ENCODE results near the gene CHTOP. TPM values are rescaled to one million over a fixed set of nuclear protein-coding genes. Genes with fewer than 3 reads are reported as not detected.

Gene CHTOP
- total and polyA plus RNA-seq, 2 experiments from 2014 or later, result 73.4 to 97.8 TPM

DNA sequence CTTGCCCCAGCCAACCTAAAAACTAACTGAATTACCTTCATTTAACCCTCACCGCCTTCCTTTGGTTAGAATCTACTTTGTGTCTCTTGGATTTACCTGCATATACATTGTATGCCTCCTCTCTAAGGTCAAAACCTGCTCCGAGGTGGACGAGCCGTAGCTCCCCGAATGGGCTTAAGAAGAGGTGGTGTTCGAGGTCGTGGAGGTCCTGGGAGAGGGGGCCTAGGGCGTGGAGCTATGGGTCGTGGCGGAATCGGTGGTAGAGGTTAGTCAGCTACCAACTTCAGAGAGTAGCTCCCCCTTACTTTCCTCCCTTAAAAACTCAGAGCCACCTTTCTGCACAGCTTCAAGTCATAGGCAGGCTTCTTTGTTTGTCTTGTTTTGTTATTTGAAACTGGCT lies 9.2 kb downstream of the CHTOP start:
- peaks cover 75% of the 10 kb centered on the region for H3K36me3 ChIP-seq (ENCODE audit: insufficient read depth)
- Mint-ChIP-seq H3K27ac (no peak overlapping the region), H3K27me3 (ENCODE audit: insufficient read depth, low read depth, poor library complexity) (peaks cover 7% of the 10 kb centered on the region), H3K4me3 (no peak overlapping the region), H3K4me1 (peaks cover 6% of the 10 kb centered on the region), H3K9me3 (no peaks in the 10 kb centered on the region), H3K36me3 (ENCODE audit: low read depth) (peaks cover 84% of the 10 kb centered on the region)
- no peak overlapping the region for H2AFZ ChIP-seq
- ATAC-seq (no peak), DNase-seq (ENCODE audit: low spot score) (no peak)
- H3K27me3 ChIP-seq (ENCODE audit: insufficient read depth), result no peaks in the 10 kb centered on the region
- H3K27ac ChIP-seq (ENCODE audit: low read depth), result no peak overlapping the region
- no peaks in the 10 kb centered on the region for H3K4me1 ChIP-seq (ENCODE audit: insufficient read depth)
- H4K20me1 ChIP-seq (replicated peaks; ENCODE audit: insufficient read depth), result peaks cover 52% of the 10 kb centered on the region
- TF ChIP-seq, protein P1, sequence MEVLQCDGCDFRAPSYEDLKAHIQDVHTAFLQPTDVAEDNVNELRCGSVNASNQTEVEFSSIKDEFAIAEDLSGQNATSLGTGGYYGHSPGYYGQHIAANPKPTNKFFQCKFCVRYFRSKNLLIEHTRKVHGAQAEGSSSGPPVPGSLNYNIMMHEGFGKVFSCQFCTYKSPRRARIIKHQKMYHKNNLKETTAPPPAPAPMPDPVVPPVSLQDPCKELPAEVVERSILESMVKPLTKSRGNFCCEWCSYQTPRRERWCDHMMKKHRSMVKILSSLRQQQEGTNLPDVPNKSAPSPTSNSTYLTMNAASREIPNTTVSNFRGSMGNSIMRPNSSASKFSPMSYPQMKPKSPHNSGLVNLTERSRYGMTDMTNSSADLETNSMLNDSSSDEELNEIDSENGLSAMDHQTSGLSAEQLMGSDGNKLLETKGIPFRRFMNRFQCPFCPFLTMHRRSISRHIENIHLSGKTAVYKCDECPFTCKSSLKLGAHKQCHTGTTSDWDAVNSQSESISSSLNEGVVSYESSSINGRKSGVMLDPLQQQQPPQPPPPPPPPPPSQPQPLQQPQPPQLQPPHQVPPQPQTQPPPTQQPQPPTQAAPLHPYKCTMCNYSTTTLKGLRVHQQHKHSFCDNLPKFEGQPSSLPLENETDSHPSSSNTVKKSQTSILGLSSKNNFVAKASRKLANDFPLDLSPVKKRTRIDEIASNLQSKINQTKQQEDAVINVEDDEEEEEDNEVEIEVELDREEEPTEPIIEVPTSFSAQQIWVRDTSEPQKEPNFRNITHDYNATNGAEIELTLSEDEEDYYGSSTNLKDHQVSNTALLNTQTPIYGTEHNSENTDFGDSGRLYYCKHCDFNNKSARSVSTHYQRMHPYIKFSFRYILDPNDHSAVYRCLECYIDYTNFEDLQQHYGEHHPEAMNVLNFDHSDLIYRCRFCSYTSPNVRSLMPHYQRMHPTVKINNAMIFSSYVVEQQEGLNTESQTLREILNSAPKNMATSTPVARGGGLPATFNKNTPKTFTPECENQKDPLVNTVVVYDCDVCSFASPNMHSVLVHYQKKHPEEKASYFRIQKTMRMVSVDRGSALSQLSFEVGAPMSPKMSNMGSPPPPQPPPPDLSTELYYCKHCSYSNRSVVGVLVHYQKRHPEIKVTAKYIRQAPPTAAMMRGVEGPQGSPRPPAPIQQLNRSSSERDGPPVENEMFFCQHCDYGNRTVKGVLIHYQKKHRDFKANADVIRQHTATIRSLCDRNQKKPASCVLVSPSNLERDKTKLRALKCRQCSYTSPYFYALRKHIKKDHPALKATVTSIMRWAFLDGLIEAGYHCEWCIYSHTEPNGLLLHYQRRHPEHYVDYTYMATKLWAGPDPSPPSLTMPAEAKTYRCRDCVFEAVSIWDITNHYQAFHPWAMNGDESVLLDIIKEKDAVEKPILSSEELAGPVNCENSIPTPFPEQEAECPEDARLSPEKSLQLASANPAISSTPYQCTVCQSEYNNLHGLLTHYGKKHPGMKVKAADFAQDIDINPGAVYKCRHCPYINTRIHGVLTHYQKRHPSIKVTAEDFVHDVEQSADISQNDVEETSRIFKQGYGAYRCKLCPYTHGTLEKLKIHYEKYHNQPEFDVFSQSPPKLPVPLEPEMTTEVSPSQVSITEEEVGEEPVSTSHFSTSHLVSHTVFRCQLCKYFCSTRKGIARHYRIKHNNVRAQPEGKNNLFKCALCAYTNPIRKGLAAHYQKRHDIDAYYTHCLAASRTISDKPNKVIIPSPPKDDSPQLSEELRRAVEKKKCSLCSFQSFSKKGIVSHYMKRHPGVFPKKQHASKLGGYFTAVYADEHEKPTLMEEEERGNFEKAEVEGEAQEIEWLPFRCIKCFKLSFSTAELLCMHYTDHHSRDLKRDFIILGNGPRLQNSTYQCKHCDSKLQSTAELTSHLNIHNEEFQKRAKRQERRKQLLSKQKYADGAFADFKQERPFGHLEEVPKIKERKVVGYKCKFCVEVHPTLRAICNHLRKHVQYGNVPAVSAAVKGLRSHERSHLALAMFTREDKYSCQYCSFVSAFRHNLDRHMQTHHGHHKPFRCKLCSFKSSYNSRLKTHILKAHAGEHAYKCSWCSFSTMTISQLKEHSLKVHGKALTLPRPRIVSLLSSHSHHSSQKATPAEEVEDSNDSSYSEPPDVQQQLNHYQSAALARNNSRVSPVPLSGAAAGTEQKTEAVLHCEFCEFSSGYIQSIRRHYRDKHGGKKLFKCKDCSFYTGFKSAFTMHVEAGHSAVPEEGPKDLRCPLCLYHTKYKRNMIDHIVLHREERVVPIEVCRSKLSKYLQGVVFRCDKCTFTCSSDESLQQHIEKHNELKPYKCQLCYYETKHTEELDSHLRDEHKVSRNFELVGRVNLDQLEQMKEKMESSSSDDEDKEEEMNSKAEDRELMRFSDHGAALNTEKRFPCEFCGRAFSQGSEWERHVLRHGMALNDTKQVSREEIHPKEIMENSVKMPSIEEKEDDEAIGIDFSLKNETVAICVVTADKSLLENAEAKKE (CRISPR knock-in tag; IDR thresholded peaks at IDR 0.05), result no peak
- TF ChIP-seq EZH2phosphoT487 (IDR thresholded peaks at IDR 0.05; ENCODE audit: unreplicated experiment), result no peak
- TF ChIP-seq NANOG (IDR thresholded peaks at IDR 0.05; ENCODE audit: borderline replicate concordance), result no peak
- no peak for TF ChIP-seq JUNB (IDR thresholded peaks at IDR 0.05; ENCODE audit: unreplicated experiment)
- TF ChIP-seq, protein P2, sequence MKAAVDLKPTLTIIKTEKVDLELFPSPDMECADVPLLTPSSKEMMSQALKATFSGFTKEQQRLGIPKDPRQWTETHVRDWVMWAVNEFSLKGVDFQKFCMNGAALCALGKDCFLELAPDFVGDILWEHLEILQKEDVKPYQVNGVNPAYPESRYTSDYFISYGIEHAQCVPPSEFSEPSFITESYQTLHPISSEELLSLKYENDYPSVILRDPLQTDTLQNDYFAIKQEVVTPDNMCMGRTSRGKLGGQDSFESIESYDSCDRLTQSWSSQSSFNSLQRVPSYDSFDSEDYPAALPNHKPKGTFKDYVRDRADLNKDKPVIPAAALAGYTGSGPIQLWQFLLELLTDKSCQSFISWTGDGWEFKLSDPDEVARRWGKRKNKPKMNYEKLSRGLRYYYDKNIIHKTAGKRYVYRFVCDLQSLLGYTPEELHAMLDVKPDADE (IDR thresholded peaks at IDR 0.05), result no peak
- TF ChIP-seq ZNF331 (CRISPR knock-in tag; IDR thresholded peaks at IDR 0.05; ENCODE audit: low read depth), result no peak
- TF ChIP-seq STAT1 (IDR thresholded peaks at IDR 0.05; ENCODE audit: unreplicated experiment), result no peak
- TF ChIP-seq CTCF (conservative IDR thresholded peaks at IDR 0.05; ENCODE audit: low read depth in 2 of 2), result no peak
- no peak for TF ChIP-seq CREB1 (CRISPR knock-in tag; IDR thresholded peaks at IDR 0.05; ENCODE audit: low read depth)
- TF ChIP-seq EZH2 (IDR thresholded peaks at IDR 0.05; ENCODE audit: low read depth, unreplicated experiment), result no peak
- TF ChIP-seq, protein P3, sequence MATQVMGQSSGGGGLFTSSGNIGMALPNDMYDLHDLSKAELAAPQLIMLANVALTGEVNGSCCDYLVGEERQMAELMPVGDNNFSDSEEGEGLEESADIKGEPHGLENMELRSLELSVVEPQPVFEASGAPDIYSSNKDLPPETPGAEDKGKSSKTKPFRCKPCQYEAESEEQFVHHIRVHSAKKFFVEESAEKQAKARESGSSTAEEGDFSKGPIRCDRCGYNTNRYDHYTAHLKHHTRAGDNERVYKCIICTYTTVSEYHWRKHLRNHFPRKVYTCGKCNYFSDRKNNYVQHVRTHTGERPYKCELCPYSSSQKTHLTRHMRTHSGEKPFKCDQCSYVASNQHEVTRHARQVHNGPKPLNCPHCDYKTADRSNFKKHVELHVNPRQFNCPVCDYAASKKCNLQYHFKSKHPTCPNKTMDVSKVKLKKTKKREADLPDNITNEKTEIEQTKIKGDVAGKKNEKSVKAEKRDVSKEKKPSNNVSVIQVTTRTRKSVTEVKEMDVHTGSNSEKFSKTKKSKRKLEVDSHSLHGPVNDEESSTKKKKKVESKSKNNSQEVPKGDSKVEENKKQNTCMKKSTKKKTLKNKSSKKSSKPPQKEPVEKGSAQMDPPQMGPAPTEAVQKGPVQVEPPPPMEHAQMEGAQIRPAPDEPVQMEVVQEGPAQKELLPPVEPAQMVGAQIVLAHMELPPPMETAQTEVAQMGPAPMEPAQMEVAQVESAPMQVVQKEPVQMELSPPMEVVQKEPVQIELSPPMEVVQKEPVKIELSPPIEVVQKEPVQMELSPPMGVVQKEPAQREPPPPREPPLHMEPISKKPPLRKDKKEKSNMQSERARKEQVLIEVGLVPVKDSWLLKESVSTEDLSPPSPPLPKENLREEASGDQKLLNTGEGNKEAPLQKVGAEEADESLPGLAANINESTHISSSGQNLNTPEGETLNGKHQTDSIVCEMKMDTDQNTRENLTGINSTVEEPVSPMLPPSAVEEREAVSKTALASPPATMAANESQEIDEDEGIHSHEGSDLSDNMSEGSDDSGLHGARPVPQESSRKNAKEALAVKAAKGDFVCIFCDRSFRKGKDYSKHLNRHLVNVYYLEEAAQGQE (IDR thresholded peaks at IDR 0.05; ENCODE audit: unreplicated experiment), result no peak
- TF ChIP-seq POLR2AphosphoS5 (IDR thresholded peaks at IDR 0.05; ENCODE audit: low read depth), result no peak
- TF ChIP-seq ZNF114 (CRISPR knock-in tag; IDR thresholded peaks at IDR 0.05), result no peak
- H3K9me2 ChIP-seq (ENCODE audit: insufficient read depth), result no peaks in the 10 kb centered on the region
- H3F3A ChIP-seq (replicated peaks; ENCODE audit: low read depth), result peaks cover 55% of the 10 kb centered on the region
- peaks cover 33% of the 10 kb centered on the region for H3K79me2 ChIP-seq (replicated peaks; ENCODE audit: insufficient read depth)
- H3K4me3 ChIP-seq, result no peak overlapping the region
- no peak overlapping the region for H3K4me2 ChIP-seq
